NCI-H524 treated with DMSO at 0.1 percent for 48 hours (cell line): ENCODE measurements around the gene C4orf54.

Experiments used
- DNase-seq: peaks from one replicate; lab custom pipeline; 2025; lab: John Stamatoyannopoulos, UW

The C4orf54 gene

DNA sequence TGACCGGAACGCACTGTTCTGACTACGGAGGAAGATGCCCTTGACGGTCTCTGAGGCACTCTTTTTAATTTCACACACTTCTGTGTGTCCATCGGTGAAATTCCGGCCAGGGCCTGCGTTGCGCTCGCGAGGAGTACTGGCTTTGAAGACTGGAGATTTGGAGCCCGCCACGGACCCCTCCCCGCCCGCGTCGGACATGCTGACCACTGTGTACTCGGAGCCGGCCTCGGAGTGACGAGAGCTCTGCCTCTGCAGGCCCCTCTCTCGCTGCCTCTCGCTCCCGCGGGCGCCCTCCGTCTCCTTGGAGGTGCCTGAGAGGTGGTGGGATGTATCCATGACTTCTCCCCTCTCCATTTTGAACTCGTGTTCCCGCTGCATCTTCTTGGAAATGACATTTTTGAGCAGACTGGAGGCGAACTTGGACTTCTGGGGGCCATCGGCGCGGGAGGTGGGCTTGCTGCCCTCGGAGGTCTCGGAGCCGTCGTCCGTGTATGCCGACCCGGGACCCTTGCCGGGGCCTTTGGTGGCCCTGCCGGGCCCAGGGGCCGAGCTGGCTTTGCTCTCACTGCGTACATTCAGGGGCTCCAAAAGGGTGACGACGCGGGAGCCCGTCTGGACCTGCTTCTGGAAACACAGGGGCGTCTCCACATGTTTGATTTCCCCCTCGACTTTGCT is 5.7 kb downstream of the C4orf54 start:
- DNase-seq = no peak

DNA sequence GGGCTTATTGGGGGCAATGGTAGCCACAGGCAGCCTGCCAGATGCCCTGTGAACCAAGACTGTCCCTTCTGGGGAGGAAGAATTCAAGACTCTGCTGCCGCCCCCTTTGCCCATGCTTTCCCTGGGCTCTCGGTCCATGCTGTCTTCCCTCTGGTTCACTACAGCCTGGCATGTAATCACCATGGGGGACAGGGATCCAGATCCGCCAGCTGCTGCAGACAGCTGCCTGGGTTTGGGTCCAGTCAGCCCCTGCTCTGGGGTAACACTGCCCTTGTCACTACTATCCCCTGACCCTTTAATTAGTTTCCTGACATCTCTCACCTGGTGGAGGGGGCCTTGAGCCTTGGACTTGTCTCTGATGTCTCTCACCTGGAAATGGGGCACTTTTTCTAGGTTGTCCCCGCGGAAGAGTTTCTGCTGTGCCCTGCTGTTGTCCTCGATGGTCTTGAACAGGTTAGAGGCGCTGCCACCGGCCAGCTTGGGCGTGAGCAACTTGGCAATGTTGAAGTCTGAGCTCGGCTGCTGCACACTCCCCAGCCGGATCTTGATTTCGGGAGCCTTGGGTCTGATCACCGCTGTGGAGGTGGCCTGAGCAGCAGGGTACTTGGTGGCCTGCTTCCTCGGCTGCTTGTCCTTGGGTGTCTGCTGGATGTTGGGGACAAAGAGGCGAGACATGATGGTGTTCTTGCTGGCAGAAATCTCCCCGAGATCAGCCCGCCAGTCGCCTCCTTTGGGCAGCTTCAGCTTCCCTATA is 6.4 kb downstream of the C4orf54 start:
- no peak for DNase-seq

DNA sequence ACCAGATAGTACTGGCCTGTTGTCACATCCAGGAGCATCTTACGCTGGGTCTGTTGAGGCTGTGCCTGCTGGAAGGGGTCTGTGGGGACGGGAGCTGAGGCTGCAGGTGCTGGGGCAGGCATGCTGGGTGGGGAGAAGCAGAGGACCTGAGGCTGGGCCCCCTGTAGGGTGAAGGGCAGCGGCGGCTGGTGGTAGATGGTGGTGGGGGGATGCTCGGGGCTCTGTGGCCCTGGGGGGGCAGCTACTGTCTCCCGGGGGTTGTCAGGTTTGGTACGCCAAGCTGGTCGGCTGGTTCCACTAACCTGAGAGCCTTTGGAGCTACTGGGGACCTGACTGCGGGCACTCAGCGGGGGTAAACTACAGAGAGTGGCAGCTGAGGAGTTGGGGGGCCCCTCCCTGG is 7.8 kb downstream of the C4orf54 start:
- no peak for DNase-seq

GRCh38 chr4:99649208-99649607 is 8.4 kb downstream of the C4orf54 start:
- DNase-seq = no peak

- DNase-seq = no peak
These were observed 9.3 kb downstream of the C4orf54 start for GRCh38 chr4:99648321-99648720.

- no peak for DNase-seq
These were observed 10.6 kb downstream of the C4orf54 start for GRCh38 chr4:99647071-99647470.

DNA sequence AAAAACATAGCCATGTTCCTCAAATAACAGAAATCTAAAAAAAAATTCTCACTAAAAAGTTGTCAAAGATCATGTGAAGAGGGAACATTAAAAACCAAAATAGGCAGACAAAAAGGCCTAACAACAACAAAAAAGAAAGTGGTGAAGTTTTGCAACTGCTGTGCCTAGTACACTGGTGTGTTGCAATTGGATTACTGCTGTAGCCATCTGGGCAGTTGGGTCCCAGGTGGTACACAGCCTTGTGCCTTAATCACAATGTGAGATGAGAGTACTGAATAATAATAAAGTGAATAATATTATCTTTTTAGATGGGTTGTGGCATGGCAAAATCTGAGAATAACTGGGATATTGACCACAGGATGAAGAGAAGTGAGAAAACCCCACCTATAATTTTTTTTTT is 12.0 kb downstream of the C4orf54 start:
- no peak for DNase-seq

GRCh38 chr4:99645036-99645435 is 12.6 kb downstream of the C4orf54 start:
- no peak for DNase-seq

DNA sequence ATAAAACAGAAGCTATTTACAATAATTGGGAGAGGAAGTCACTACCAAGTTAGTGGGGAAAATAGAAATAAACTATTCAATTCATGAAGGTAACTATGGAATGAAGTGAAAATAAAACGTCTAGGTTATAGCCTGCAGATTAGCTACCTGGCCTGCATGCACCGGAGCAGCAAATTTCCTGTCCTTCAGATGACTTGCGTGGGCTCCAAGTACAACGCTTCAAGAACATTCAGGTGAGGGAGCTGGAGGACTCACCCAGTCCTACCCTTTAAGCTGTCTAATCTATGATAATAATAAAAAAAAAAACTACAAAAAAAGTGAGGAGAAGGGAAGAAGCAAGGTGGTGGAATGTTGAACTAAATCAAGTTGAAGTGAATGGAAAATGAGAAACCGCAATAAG is 13.2 kb downstream of the C4orf54 start:
- DNase-seq = no peak

DNA sequence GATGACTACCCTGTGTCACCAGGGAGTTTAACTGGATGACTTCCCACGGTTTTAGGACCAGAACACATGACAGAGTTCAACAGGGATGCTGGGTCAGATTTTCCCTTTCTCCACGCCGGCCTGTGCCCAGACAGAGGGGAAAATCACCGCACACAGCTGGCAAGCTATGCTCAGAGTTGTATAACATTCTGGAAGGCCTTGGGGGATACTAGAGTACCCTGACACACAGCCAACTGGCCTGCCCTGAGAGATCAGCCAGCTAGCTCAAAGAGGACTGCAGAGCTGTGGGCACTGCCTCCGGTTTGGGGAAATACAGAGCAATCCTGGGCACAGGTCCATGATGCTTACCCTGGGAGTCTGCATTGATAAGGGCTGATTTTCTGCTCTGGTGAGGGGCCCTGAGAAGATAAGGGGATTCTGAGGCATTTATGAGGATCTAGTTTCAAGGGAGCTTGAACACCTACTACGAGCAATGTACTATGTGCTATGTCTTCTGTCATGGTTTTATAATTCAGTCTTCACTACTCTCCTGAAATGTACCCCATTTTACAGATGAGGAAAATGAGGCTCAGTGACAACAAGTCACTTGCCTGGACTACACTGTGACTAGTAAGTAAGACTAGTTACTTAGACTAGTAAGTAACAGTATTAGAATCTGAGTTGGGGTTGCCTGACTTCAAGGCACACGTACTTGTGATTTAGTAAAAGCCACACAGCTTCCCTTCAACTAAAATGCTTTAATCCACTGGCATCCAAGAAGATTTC is 14.7 kb downstream of the C4orf54 start:
- DNase-seq = no peak

GRCh38 chr4:99640676-99641075 is 17.0 kb downstream of the C4orf54 start:
- DNase-seq = no peak

DNA sequence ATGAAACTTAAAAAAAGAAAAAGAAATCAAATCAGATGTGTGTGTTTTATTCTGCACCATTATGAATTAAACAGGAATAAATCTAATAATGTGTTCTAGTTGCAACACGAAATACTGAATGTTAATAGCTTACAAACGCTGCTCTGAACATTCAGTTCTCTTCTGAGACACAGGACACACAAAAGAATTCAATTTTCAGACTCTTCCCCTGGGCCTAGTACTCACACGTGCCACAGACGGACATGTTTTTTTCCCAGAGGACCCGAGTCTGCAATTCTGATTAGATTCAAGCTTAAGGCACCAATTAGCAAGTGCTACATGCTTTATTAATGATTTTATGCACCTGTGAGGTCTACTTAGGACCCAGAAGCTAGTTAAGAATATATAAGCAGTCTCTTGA is 20.5 kb downstream of the C4orf54 start:
- no peak for DNase-seq

GRCh38 chr4:99636422-99636821 is 21.2 kb downstream of the C4orf54 start:
- no peak for DNase-seq

DNA sequence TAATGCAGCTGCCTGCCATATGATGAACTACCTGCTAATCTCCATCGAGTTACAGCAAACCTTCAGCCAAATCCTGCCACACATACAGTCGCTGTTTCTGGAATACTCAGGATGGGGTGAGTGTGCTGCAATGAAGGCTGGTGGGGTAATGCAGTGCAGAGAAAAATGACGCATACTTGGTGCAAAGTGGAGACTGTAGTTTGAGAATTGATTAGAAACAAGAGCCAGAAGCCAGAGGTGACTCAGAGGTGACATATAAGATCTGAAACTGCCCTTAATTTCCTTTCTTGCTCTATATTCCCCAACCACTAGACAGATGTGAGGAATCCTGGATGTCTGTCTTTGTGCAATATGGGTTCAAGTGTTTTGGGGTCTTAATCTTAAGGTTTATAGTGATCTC is 22.0 kb downstream of the C4orf54 start:
- DNase-seq = no peak

- no peak for DNase-seq
These were observed 22.8 kb downstream of the C4orf54 start for GRCh38 chr4:99634742-99635360.

GRCh38 chr4:99633772-99634171 is 23.9 kb downstream of the C4orf54 start:
- DNase-seq = no peak

DNA sequence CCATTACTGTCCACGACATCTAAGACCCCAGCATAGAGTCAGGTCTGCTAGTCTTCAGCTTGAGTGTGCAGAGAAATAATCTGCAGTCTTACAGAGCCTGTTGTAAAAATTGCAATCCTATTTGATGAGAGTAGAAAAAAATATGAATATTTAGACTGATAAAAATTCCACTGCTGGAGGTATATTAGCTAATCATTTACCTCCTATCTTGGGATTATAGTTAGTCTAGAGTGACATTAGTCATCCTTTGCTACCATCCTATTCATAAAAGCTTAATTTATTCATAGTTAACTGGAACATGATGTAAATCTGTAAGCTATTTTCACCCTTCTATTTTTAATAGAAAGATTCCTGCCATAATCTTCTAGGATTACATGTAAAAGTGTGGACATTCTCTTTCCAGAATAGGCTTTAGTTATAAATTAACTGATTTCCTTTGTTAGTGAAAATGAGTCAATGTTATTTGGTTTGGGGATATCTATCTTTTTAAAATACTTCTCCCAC is 26.7 kb downstream of the C4orf54 start:
- no peak for DNase-seq

GRCh38 chr4:99629962-99630554 is 27.6 kb downstream of the C4orf54 start:
- DNase-seq = no peak

DNA sequence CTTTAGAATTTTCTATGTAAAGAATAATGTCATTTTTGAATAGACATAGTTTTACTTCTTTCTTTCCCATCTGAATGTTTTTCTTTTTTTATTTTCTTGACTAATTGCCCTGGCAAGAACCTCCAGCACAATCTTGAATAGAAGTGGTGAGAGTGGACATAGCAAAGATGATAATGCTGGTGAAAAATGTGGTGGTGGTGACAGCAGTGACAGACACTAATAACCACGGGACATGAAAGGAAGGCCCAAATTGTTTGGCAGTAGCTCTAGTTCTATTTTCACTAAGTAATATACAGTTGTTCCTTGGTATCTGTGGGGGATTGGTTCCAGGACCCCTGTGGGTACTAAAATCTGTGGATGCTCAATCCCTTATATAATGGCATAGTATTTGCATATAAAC is 29.6 kb downstream of the C4orf54 start:
- no peak for DNase-seq

DNA sequence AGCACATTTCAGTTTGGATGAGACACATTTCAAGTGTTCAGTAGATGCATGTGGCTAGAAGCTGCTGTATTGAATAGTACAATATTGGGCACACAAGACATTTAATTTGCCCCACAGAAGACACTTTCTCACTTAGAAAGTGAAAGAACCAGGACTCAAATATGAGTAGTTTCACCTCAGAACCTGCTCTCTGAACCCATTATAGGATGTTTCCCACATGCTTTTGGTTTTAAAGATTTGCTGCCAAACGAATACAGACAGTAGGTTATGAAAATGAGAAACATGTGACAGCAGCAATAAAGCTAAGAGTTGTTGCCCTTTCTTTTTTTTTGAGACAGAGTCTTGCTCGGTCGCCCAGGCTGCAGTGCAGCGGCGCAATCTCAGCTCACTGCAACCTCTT is 32.3 kb downstream of the C4orf54 start:
- no peak for DNase-seq

DNA sequence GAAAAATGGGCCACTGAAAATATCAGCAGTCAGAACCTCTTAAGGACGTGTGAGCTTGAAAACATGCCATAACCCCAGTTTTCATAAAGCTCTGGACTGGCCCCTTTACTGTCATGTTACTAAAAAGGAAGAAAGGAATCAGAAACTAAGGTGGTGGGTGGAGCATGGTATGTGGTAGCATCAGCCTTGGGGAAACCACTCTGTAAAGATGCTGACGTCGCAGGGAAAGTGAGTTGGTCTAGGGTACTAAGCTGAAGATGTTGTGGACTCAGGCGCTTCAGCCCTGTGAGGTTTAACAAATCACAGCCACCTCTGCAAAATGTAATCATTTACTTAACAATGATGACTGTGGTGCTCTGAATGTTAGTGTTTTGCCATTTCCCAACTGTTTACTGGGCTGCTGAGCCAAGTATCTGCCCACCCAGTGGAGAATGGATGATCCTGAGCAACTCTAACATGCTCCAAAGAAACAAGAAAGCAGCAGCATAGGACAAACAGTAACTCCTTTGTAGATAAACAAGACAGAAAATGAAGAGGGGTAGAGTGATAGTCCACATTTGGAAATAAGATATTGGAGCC is 33.4 kb downstream of the C4orf54 start:
- no peak for DNase-seq

GRCh38 chr4:99622341-99622740 is 35.3 kb downstream of the C4orf54 start:
- DNase-seq = no peak
